Measurements from ENCODE around the gene GPATCH1. TPM values are rescaled to one million over a fixed set of nuclear protein-coding genes. Genes with fewer than 3 reads are reported as not detected.

GPATCH1 gene
- total and polyA plus RNA-seq, 2 of the 13 experiments (the other 11 are each of a cell fraction or from before 2014, with no cell fraction given) = 6.8 to 6.9 TPM

- TF ChIP-seq BATF2 (CRISPR knock-in tag; IDR thresholded peaks at IDR 0.05) (no peak), ZNF672 (CRISPR knock-in tag; IDR thresholded peaks at IDR 0.05) (no peak), EEA1 (CRISPR knock-in tag; IDR thresholded peaks at IDR 0.05; ENCODE audit: borderline replicate concordance) (no peak), ZNF530 (CRISPR knock-in tag; IDR thresholded peaks at IDR 0.05; ENCODE audit: low read depth) (no peak), SYNCRIP (IDR thresholded peaks at IDR 0.05; ENCODE audit: insufficient read depth, low read depth, low read length) (no peak), ZNF816 (CRISPR knock-in tag; IDR thresholded peaks at IDR 0.05; ENCODE audit: borderline replicate concordance) (peak; percentile 96), ZBTB14 (CRISPR knock-in tag; IDR thresholded peaks at IDR 0.05) (no peak; the same call in none of the 2 replicates), SKIL (CRISPR knock-in tag; IDR thresholded peaks at IDR 0.05; ENCODE audit: borderline replicate concordance) (no peak; the same call in 1 of the 2 replicates), RFXANK (CRISPR knock-in tag; IDR thresholded peaks at IDR 0.05) (0 out of 2 replicates have a peak, but pooled peaks have one; percentile 56), CREM (IDR thresholded peaks at IDR 0.05) (0 out of 2 replicates have a peak, but pooled peaks have one; percentile 33), CREM (CRISPR knock-in tag; IDR thresholded peaks at IDR 0.05) (no peak), HMGXB3 (CRISPR knock-in tag; IDR thresholded peaks at IDR 0.05; ENCODE audit: borderline replicate concordance) (peak; percentile 76), ZSCAN22 (CRISPR knock-in tag; IDR thresholded peaks at IDR 0.05) (no peak), ZNF280D (CRISPR knock-in tag; IDR thresholded peaks at IDR 0.05) (peak; percentile 76), MIER3 (CRISPR knock-in tag; IDR thresholded peaks at IDR 0.05; ENCODE audit: borderline replicate concordance) (peak; percentile 29; the same call in 1 of the 2 replicates), FOXA1 (IDR thresholded peaks at IDR 0.05) (no peak), FOXA1 (CRISPR knock-in tag; IDR thresholded peaks at IDR 0.05) (peak; percentile 38)
These were observed 95.9 kb downstream of the GPATCH1 start (continued) for GRCh38 chr19:33176670-33177416.
